ENCODE data around the gene KAT6B. TPM values are rescaled to one million over a fixed set of nuclear protein-coding genes. Genes with fewer than 3 reads are reported as not detected.

The KAT6B gene
- total RNA-seq, 1 donor from 2014 or later: 41.1 TPM

GRCh38 chr10:74854610-74855009 lies 28.2 kb downstream of the KAT6B start:
- TF ChIP-seq CTCF (IDR thresholded peaks at IDR 0.05): no peak

GRCh38 chr10:74855027-74855426 lies 28.6 kb downstream of the KAT6B start:
- no peaks in the 10 kb centered on the region for H3K27me3 ChIP-seq
- no peaks in the 10 kb centered on the region for H3K36me3 ChIP-seq
- no peak overlapping the region for H3K27ac ChIP-seq
- no peaks in the 10 kb centered on the region for H3K9me3 ChIP-seq
- no peak overlapping the region for H3K4me3 ChIP-seq
- intact Hi-C loops (cut with DNase I): no loop called here
- TF ChIP-seq CTCF (IDR thresholded peaks at IDR 0.05): no peak
- peaks cover 0 to 13% of the 10 kb centered on the region in 2 donors for H3K4me1 ChIP-seq
- no peak for DNase-seq (ENCODE audit: low spot score in 2 of 2)

More at GRCh38 chr10:74854610-74855009, 28.2 kb downstream of the KAT6B start:
- Histone ChIP-seq H3K27me3 (no peaks in the 10 kb centered on the region), H3K4me3 (no peak overlapping the region), H3K27ac (no peak overlapping the region), H3K36me3 (no peaks in the 10 kb centered on the region), H3K4me1 (peaks cover 0 to 15% of the 10 kb centered on the region in 2 donors), H3K9me3 (no peaks in the 10 kb centered on the region)
- DNase-seq (ENCODE audit: low spot score in 2 of 2): no peak
- intact Hi-C loops (cut with DNase I): no loop called here

GRCh38 chr10:74855439-74855838 lies 29.0 kb downstream of the KAT6B start:
- Histone ChIP-seq H3K36me3 (no peaks in the 10 kb centered on the region), H3K9me3 (no peaks in the 10 kb centered on the region), H3K27me3 (no peaks in the 10 kb centered on the region), H3K4me1 (peaks cover 0 to 13% of the 10 kb centered on the region in 2 donors), H3K4me3 (no peak overlapping the region), H3K27ac (no peak overlapping the region)
- TF ChIP-seq CTCF (IDR thresholded peaks at IDR 0.05): no peak
- intact Hi-C loops (cut with DNase I): no loop called here
- no peak for DNase-seq (ENCODE audit: low spot score in 2 of 2)

- H3K27me3 ChIP-seq: no peaks in the 10 kb centered on the region
- H3K36me3 ChIP-seq: no peaks in the 10 kb centered on the region
- H3K4me1 ChIP-seq: peaks cover 0 to 11% of the 10 kb centered on the region in 2 donors
- DNase-seq (ENCODE audit: low spot score in 2 of 2): no peak
- TF ChIP-seq CTCF (IDR thresholded peaks at IDR 0.05): no peak
- H3K9me3 ChIP-seq: no peaks in the 10 kb centered on the region
- no peak overlapping the region for H3K27ac ChIP-seq
- intact Hi-C loops (cut with DNase I): no loop called here
- H3K4me3 ChIP-seq: no peak overlapping the region
Measured at GRCh38 chr10:74856940-74857339, 30.5 kb downstream of the KAT6B start.

- no peak for TF ChIP-seq CTCF (IDR thresholded peaks at IDR 0.05)
- no peak overlapping the region for H3K4me3 ChIP-seq
- intact Hi-C loops (cut with DNase I): no loop called here
Measured at GRCh38 chr10:74857586-74857985, 31.2 kb downstream of the KAT6B start.

GRCh38 chr10:74859546-74859945 lies 33.1 kb downstream of the KAT6B start:
- peaks cover 0 to 7% of the 10 kb centered on the region in 2 donors for H3K4me1 ChIP-seq
- no peak overlapping the region for H3K27ac ChIP-seq
- intact Hi-C loops (cut with DNase I): no loop called here
- H3K27me3 ChIP-seq: no peaks in the 10 kb centered on the region
- H3K9me3 ChIP-seq: no peaks in the 10 kb centered on the region
- no peaks in the 10 kb centered on the region for H3K36me3 ChIP-seq
- DNase-seq (ENCODE audit: low spot score in 2 of 2): no peak
- TF ChIP-seq CTCF (IDR thresholded peaks at IDR 0.05): no peak
- H3K4me3 ChIP-seq: no peak overlapping the region

More at GRCh38 chr10:74857586-74857985, 31.2 kb downstream of the KAT6B start:
- Histone ChIP-seq H3K27ac (no peak overlapping the region), H3K27me3 (no peaks in the 10 kb centered on the region), H3K36me3 (no peaks in the 10 kb centered on the region), H3K4me1 (peaks cover 0 to 7% of the 10 kb centered on the region in 2 donors), H3K9me3 (no peaks in the 10 kb centered on the region)
- no peak for DNase-seq (ENCODE audit: low spot score in 2 of 2)
